Skeletal muscle cell (primary cell): ENCODE measurements around the gene METTL25B.
"Not testable (repeated sequence)": the region's sequence is repeated elsewhere in the genome, so short reads cannot be mapped to it uniquely, and the experiment has no call there.

Source experiments
- DNase-seq: peaks from one replicate; pipeline ENCODE4 v3.0.0-alpha.2; 2010; ENCODE audit warnings: low read depth
- H3K4me3 ChIP-seq: 2 replicates; pipeline ENCODE4 v1.5.1; 2011; ENCODE audit warnings: low read depth, mild to moderate bottlenecking, control low read depth, low read length, moderate library complexity

The METTL25B gene

DNA sequence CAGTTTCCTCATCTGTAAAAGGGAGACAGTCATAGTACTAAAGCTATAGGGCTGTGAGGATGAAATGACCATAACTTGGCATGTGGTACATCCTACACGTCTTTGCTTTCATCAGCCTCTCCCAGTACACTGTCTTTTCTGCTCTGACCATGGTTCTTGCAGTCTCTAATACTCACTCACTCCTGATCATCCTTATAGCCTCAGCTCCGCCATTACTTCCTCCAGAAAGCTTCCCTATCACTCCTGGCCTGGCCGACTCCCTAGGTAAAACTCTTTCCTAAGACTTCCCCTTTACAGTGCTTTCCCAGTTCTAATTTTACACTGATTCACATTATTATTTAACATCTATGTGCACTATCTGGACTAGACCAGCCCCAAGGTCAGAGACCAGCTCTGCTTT lies 17.6 kb downstream of the METTL25B start:
- DNase-seq = no peak
- no peak overlapping the region for H3K4me3 ChIP-seq

- peak overlapping the region; percentile 47 for H3K4me3 ChIP-seq
- no peak for DNase-seq
Measured at GRCh38 chr1:156746406-156746727, 18.1 kb downstream of the METTL25B start.

GRCh38 chr1:156746728-156747631 lies 18.7 kb downstream of the METTL25B start:
- peak; percentile 79 for DNase-seq
- peak overlapping the region; percentile 81 for H3K4me3 ChIP-seq

- DNase-seq = no peak
- H3K4me3 ChIP-seq = peak overlapping the region; percentile 81
Measured at GRCh38 chr1:156747742-156748669, 19.7 kb downstream of the METTL25B start.

GRCh38 chr1:156748670-156749418 lies 20.6 kb downstream of the METTL25B start:
- peak overlapping the region; percentile 81 for H3K4me3 ChIP-seq
- no peak for DNase-seq

DNA sequence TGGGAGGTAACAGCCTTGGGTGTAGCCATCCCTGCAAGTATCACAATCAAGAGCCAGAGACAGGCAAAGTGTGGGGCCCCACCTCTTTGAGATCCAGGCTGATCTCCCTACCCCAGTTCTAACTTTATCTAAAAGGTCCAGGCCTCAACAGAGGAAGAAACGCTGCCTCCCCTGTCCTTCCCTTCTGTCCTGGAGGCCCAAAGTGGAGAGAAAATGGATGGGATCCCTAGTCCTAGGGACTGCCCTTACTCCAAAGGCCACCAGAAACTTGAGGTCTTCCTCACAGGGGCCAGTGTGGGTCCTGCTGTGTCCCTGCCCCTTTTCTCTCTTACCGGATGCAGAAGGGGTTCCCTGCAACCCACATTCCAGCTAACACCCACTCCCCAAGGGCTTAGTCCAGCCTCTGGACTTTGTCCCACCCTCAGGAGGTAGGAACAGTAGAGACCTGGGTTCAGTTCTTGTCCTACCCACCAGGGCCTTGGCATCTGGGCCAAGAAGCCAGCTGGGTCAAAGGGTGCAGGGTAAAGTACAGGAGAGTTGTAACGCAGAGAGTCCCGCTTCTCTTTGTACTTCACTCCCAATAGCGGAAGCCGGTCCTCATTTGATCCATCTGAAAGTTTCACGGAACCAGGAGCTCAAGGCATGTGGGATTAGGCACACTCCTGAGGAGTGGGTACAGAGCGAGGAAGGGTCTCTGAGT lies 21.3 kb downstream of the METTL25B start:
- H3K4me3 ChIP-seq = peak overlapping the region; percentile 81

GRCh38 chr1:156750191-156750672 lies 22.0 kb downstream of the METTL25B start:
- no peak for DNase-seq
- peak overlapping the region; percentile 81 for H3K4me3 ChIP-seq

More for the DNA sequence above, 21.3 kb downstream of the METTL25B start:
- DNase-seq = no peak

- H3K4me3 ChIP-seq = peak overlapping the region; percentile 81
- no peak for DNase-seq
Measured at GRCh38 chr1:156750711-156751450, 22.6 kb downstream of the METTL25B start.

GRCh38 chr1:156751451-156751756 lies 23.1 kb downstream of the METTL25B start, which contains the start of gene HDGF:
Gene HDGF, minus strand, starts transcription at chr1:156751675. Its CDS starts 246 bp downstream, at chr1:156751429.
- no peak for DNase-seq
- peak within 1 kb of the TSS; percentile 81 for H3K4me3 ChIP-seq

GRCh38 chr1:156751757-156752481 lies 23.6 kb downstream of the METTL25B start:
- peak; percentile 91 for DNase-seq
- peak overlapping the region; percentile 81 for H3K4me3 ChIP-seq

DNA sequence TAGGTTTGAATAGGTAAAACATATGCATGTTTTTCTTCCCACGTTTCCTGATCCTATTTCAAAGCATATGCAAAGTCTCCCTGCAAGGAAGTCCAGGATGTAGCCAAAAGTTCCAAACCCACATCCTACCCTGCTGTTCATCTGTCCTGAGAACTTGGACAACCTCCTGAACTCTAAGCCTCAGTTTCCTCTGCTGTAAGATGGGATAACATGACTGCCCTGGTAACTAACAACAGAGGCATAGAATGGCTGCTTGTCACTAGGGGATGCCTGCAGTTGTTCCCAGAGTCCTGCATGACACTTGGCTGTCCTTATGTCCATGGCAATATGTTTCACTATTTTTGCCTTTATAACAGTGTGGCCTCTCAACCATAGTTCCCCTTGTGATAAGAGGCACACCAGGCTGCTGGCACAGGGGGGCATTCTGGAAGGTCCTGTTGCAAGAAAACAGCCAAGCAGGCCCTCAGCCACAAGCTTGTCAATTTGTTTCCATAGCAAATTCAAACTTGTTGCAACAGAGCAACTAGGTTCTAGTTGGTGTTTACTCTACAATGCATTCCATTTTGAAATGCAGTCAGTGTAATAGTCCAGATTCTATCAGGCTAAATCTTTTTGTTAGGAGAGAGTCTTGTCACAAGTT lies 24.7 kb downstream of the METTL25B start:
- DNase-seq = no peak
- H3K4me3 ChIP-seq = peak overlapping the region; percentile 81

DNA sequence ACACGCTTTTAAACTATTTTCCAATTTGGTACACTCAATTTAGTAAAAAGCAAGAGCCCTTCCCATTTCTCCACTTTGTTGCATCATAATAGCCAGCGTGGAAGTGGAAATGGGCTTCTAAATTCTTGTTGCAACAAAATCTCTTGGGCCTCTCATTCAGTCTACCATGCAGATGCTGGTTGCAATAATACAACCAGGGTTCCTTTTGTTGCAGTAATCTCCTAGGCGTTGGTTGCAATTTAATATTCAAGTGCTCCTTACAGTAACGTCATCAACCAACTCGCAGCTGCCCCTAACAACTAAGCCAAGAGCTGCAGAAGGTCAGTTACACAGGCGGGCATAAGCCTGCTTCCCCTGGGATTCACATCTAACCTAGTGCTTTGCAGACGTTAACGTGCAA lies 25.9 kb downstream of the METTL25B start:
- no peak overlapping the region for H3K4me3 ChIP-seq
- no peak for DNase-seq

DNA sequence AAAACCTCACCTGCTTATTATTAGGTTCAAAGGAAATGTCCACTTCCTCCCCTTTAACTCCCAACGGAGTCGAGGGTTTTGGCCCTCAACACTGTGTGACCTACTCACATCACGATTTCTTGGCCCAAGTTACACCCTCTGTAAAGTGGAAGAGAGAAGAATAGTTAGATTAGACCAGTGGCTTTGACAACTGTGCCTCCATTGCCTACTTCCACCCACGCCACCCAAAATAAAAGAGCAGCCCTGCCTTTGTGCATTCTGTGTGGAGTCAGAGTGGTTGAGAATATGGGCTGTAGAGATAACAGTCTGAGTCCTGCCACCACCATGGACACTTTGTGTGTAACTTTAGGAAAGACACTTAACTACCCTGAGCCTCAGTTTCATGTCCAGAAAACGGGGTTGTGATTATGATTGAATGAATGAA lies 27.3 kb downstream of the METTL25B start:
- H3K4me3 ChIP-seq = no peak overlapping the region
- DNase-seq = no peak

DNA sequence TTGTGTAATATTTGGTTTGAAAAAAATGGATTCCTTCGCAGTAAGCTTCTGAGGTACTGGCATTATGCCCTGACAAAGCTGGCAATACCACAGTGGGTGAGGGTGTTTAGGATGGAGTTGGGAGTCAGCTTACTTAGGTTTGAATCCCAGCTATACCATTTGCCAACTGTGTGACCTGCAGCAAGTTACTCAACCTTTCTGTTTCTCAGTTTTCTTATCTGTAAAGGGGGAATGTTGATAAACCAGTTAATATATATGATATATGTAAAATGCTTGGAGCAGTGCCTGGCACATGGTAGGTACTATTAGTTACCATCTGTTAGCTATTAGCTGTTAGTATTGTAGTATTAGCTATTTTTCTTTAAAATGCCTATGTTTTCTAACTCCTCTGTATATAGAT lies 28.1 kb downstream of the METTL25B start:
- DNase-seq = no peak
- H3K4me3 ChIP-seq = no peak overlapping the region

DNA sequence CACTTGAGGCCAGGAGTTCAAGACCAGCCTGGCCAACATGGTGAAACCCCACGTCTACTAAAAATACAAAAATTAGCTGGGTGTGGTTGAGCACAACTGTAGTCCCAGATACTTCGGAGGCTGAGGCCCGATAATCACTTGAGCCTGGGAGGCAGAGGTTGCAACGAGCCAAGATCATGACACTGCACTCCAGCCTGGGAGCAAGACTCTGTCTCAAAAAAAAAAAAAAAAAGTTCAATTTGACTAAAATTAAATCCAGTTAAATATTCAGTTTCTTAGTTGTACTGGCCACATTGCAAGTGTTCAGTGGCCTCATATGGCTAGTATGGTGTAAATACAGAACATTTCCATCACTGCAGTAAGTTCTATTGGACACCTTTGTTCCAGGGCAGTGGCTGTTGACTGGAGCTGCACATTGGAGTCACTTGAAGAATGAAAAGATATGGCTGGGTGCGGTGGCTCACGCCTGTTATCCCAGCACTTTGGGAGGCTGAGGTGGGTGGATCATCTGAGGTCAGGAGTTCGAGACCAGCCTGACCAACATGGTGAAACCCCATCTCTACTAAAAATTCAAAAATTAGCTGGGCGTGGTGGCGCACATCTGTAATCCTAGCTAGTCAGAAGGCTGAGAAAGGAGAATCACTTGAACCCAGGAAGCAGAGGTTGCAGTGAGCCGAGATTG lies 29.4 kb downstream of the METTL25B start:
- not testable (repeated sequence) for DNase-seq, H3K4me3 ChIP-seq

DNA sequence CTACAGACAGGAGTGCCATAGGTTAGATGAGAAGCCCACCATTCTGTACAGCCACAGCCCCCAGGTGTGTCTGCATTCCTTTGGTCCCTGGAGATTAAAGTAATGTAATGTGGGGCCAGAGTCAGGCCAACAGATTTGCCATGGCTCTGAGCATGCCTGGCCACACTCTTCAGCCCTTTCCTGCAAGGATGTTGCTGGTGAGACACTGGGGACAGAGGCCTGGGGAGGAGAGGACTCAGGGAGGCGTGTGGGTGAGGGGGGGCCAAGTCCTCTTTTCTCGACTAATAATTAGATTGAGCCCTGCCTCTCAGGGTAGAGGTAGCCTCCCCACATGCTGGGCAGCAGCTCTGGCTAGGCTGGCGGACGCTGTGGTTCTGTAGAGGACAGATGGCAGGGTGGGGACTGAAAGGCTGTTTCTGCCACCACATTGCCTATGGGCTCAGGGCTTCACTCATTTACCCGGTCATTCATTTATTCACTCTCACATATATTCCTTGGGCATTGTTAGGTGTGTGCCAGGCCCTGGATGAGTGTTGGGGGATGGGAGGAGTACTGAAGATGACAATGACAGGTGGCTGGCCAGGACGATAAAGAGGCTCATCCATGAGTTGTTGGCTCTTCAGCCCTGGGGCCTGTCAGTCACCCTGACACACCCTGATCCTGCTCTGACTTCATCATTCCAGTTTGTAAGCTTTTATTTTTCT lies 32.0 kb downstream of the METTL25B start:
- no peak overlapping the region for H3K4me3 ChIP-seq
- no peak for DNase-seq
